ENCODE data around the gene LRRC45. TPM values are rescaled to one million over a fixed set of nuclear protein-coding genes. Genes with fewer than 3 reads are reported as not detected.

The LRRC45 gene
- total and polyA plus RNA-seq, 4 donors = 3.1 to 20.1 (median 7.1) TPM

GRCh38 chr17:82065193-82065637 is 42.1 kb downstream of the LRRC45 start:
- ATAC-seq (ENCODE audit: low FRiP score) = peak; percentile 19
- Histone ChIP-seq H3K9me3 (ENCODE audit: control insufficient read depth, low read length) (no peaks in the 10 kb centered on the region), H3K4me3 (ENCODE audit: low read length in 2 of 2) (peak overlapping the region; percentile 60 to 80), H3K36me3 (ENCODE audit: control insufficient read depth in 1 of 2, insufficient read depth in 2 of 2, low read length in 1 of 2) (peaks cover 0 to 4% of the 10 kb centered on the region in 2 donors), H3K4me1 (ENCODE audit: control insufficient read depth in 1 of 2, insufficient read depth in 2 of 2, low read length in 2 of 2) (no peaks in the 10 kb centered on the region), H3K27me3 (ENCODE audit: control insufficient read depth in 1 of 2, insufficient read depth in 2 of 2, low read length in 1 of 2) (no peaks in the 10 kb centered on the region), H3K27ac (ENCODE audit: low read depth in 1 of 2, low read length in 2 of 2) (peak overlapping the region in 1 of 2 donors; percentile 23)
- no peak for DNase-seq
- WGBS, 2 donors = 0 to 1% methylated on average over 31 to 47 of the region's 47 CpGs
- intact Hi-C loops (cut with DNase I) = no loop called here

- intact Hi-C loops (cut with DNase I) = no loop called here
- no peaks in the 10 kb centered on the region for H3K27me3 ChIP-seq (ENCODE audit: control insufficient read depth in 1 of 2, insufficient read depth in 2 of 2, low read length in 1 of 2)
- ATAC-seq (ENCODE audit: low FRiP score) (peak; percentile 92), DNase-seq (peak; percentile 74 to 91)
- H3K9me3 ChIP-seq (ENCODE audit: control insufficient read depth, low read length) = no peaks in the 10 kb centered on the region
- peaks cover 0 to 1% of the 10 kb centered on the region in 2 donors for H3K36me3 ChIP-seq (ENCODE audit: control insufficient read depth in 1 of 2, insufficient read depth in 2 of 2, low read length in 1 of 2)
- H3K4me3 ChIP-seq (ENCODE audit: low read length in 2 of 2) = peak within 1 kb of the TSS; percentile 60 to 80
- WGBS, 2 donors = 10 to 11% methylated on average over 65 to 88 of the region's 88 CpGs
- peak within 1 kb of the TSS; percentile 69 to 78 for H3K27ac ChIP-seq (ENCODE audit: low read depth in 1 of 2, low read length in 2 of 2)
- no peaks in the 10 kb centered on the region for H3K4me1 ChIP-seq (ENCODE audit: control insufficient read depth in 1 of 2, insufficient read depth in 2 of 2, low read length in 2 of 2)
Observed at GRCh38 chr17:82065638-82066303, 42.7 kb downstream of the LRRC45 start, which contains the start of gene DUS1L. DUS1L (minus strand) TSS chr17:82065804; CDS start chr17:82065059, 745 bp downstream.

DNA sequence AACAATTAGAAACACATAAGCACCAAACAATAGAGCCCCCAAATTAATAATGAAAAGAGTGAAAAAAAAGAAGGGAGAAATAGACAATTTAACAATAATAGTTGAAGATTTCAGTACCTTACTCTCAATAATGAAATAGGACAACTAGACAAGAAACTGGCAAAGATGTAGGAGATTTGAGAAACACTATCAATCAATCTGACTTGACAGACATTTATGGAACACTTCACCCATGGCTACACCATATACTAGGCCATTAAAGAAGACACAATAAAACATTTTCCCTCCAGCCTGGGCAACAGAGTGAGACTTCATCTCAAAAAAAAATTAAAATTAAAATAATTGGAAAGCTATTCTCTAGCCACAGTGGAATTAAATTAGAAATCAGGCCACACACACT is 47.5 kb downstream of the LRRC45 start:
- intact Hi-C loops (cut with DNase I) = no loop called here
- H3K27ac ChIP-seq (ENCODE audit: low read depth in 1 of 2, low read length in 2 of 2) = no peak overlapping the region

GRCh38 chr17:82072827-82073226 is 49.7 kb downstream of the LRRC45 start:
- no peak for DNase-seq
- intact Hi-C loops (cut with DNase I) = no loop called here
- H3K27me3 ChIP-seq (ENCODE audit: control insufficient read depth in 1 of 2, insufficient read depth in 2 of 2, low read length in 1 of 2) = no peaks in the 10 kb centered on the region
- H3K4me1 ChIP-seq (ENCODE audit: control insufficient read depth in 1 of 2, insufficient read depth in 2 of 2, low read length in 2 of 2) = no peaks in the 10 kb centered on the region
- no peaks in the 10 kb centered on the region for H3K36me3 ChIP-seq (ENCODE audit: control insufficient read depth in 1 of 2, insufficient read depth in 2 of 2, low read length in 1 of 2)
- ATAC-seq (ENCODE audit: low FRiP score) = no peak
- H3K9me3 ChIP-seq (ENCODE audit: control insufficient read depth, low read length) = no peaks in the 10 kb centered on the region
- H3K27ac ChIP-seq (ENCODE audit: low read depth in 1 of 2, low read length in 2 of 2) = no peak overlapping the region
- WGBS, 2 donors = 81% methylated on average over 6 of the region's 6 CpGs
- no peak overlapping the region for H3K4me3 ChIP-seq (ENCODE audit: low read length in 2 of 2)

More for the DNA sequence above, 47.5 kb downstream of the LRRC45 start:
- H3K9me3 ChIP-seq (ENCODE audit: control insufficient read depth, low read length) = no peaks in the 10 kb centered on the region
- H3K4me1 ChIP-seq (ENCODE audit: control insufficient read depth in 1 of 2, insufficient read depth in 2 of 2, low read length in 2 of 2) = no peaks in the 10 kb centered on the region
- no peaks in the 10 kb centered on the region for H3K36me3 ChIP-seq (ENCODE audit: control insufficient read depth in 1 of 2, insufficient read depth in 2 of 2, low read length in 1 of 2)
- H3K4me3 ChIP-seq (ENCODE audit: low read length in 2 of 2) = no peak overlapping the region
- ATAC-seq (ENCODE audit: low FRiP score) (no peak), DNase-seq (no peak)
- H3K27me3 ChIP-seq (ENCODE audit: control insufficient read depth in 1 of 2, insufficient read depth in 2 of 2, low read length in 1 of 2) = no peaks in the 10 kb centered on the region

DNA sequence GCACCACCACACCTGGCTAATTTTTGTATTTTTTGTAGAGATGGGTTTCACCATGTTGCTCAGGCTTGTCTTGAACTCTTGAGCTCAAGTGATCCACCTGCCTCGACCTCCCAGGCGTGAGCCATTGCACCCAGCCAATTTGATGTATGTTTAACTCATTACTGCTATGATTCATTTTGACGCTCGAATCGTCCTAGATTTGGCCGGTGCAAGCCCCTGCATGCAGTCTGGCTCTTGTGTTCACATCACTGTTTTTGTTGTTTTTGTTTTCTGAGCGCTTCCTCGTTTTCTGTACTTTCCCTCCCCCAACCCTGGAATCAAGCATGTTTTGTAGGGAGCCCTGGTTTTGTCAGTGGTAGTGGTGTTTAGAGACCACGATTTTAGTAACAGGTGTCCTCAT is 50.3 kb downstream of the LRRC45 start:
- Histone ChIP-seq H3K4me1 (ENCODE audit: control insufficient read depth in 1 of 2, insufficient read depth in 2 of 2, low read length in 2 of 2) (no peaks in the 10 kb centered on the region), H3K36me3 (ENCODE audit: control insufficient read depth in 1 of 2, insufficient read depth in 2 of 2, low read length in 1 of 2) (no peaks in the 10 kb centered on the region), H3K9me3 (ENCODE audit: control insufficient read depth, low read length) (no peaks in the 10 kb centered on the region), H3K27me3 (ENCODE audit: control insufficient read depth in 1 of 2, insufficient read depth in 2 of 2, low read length in 1 of 2) (no peaks in the 10 kb centered on the region), H3K4me3 (ENCODE audit: low read length in 2 of 2) (no peak overlapping the region), H3K27ac (ENCODE audit: low read depth in 1 of 2, low read length in 2 of 2) (no peak overlapping the region)
- DNase-seq (no peak), ATAC-seq (ENCODE audit: low FRiP score) (no peak)
- intact Hi-C loops (cut with DNase I) = no loop called here
- 77 to 79% methylated on average over 9 of the region's 9 CpGs for WGBS, 2 donors

- no peaks in the 10 kb centered on the region for H3K27me3 ChIP-seq (ENCODE audit: control insufficient read depth in 1 of 2, insufficient read depth in 2 of 2, low read length in 1 of 2)
- DNase-seq (no peak), ATAC-seq (ENCODE audit: low FRiP score) (no peak)
- H3K36me3 ChIP-seq (ENCODE audit: control insufficient read depth in 1 of 2, insufficient read depth in 2 of 2, low read length in 1 of 2) = peaks cover 0 to 10% of the 10 kb centered on the region in 2 donors
- intact Hi-C loops (cut with DNase I) = no loop called here
- WGBS, 2 donors = 79 to 82% methylated on average over 25 of the region's 25 CpGs
- no peak overlapping the region for H3K4me3 ChIP-seq (ENCODE audit: low read length in 2 of 2)
- H3K9me3 ChIP-seq (ENCODE audit: control insufficient read depth, low read length) = no peaks in the 10 kb centered on the region
- no peak overlapping the region for H3K27ac ChIP-seq (ENCODE audit: low read depth in 1 of 2, low read length in 2 of 2)
- H3K4me1 ChIP-seq (ENCODE audit: control insufficient read depth in 1 of 2, insufficient read depth in 2 of 2, low read length in 2 of 2) = no peaks in the 10 kb centered on the region
Observed at GRCh38 chr17:82076018-82076784, 53.1 kb downstream of the LRRC45 start.

GRCh38 chr17:82076785-82077591 is 53.9 kb downstream of the LRRC45 start:
- no peaks in the 10 kb centered on the region for H3K9me3 ChIP-seq (ENCODE audit: control insufficient read depth, low read length)
- H3K4me3 ChIP-seq (ENCODE audit: low read length in 2 of 2) = no peak overlapping the region
- H3K4me1 ChIP-seq (ENCODE audit: control insufficient read depth in 1 of 2, insufficient read depth in 2 of 2, low read length in 2 of 2) = no peaks in the 10 kb centered on the region
- 74 to 76% methylated on average over 21 of the region's 21 CpGs for WGBS, 2 donors
- no peak overlapping the region for H3K27ac ChIP-seq (ENCODE audit: low read depth in 1 of 2, low read length in 2 of 2)
- H3K36me3 ChIP-seq (ENCODE audit: control insufficient read depth in 1 of 2, insufficient read depth in 2 of 2, low read length in 1 of 2) = peaks cover 0 to 12% of the 10 kb centered on the region in 2 donors
- DNase-seq (no peak), ATAC-seq (ENCODE audit: low FRiP score) (no peak)
- intact Hi-C loops (cut with DNase I) = no loop called here
- no peaks in the 10 kb centered on the region for H3K27me3 ChIP-seq (ENCODE audit: control insufficient read depth in 1 of 2, insufficient read depth in 2 of 2, low read length in 1 of 2)

DNA sequence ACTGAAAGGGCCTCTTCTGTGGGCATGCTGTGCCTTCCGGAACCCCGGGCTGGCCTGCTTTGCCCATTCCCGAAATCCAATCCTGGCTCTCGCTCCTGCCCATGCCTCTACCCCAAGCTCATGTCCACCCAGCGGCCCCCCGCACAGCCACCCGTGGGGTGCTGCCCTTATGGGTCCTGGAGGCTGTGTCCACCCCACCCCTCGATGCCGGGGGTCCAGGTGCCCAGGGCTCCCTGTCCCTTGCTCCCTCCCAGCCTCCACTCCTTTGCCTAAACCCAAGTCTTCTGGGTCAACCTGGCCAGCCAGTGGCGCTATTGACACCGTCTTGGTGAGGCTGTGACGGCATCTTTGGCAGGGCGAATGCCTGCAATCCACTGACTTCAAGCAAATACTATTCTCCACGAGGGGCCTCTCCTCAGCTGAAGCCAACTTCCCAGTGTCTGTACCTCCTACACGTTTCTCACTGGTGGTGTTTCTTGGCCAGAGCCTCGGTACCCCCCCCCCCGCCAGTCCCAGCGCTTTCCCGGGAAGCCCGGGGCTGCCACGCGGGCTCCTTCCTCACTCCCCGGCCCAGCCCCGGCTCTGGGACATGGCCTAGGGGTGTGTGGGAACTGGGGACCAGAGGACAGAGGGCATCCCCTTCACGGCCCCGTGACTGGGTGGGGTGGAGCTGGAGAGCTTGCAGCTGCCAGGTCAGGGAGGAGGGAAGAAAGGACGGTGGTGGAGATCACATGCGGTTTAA is 54.7 kb downstream of the LRRC45 start:
- intact Hi-C loops (cut with DNase I) = no loop called here
- no peak overlapping the region for H3K27ac ChIP-seq (ENCODE audit: low read depth in 1 of 2, low read length in 2 of 2)
- DNase-seq (no peak), ATAC-seq (ENCODE audit: low FRiP score) (peak; percentile 33)
- no peaks in the 10 kb centered on the region for H3K9me3 ChIP-seq (ENCODE audit: control insufficient read depth, low read length)
- no peaks in the 10 kb centered on the region for H3K27me3 ChIP-seq (ENCODE audit: control insufficient read depth in 1 of 2, insufficient read depth in 2 of 2, low read length in 1 of 2)
- H3K4me1 ChIP-seq (ENCODE audit: control insufficient read depth in 1 of 2, insufficient read depth in 2 of 2, low read length in 2 of 2) = no peaks in the 10 kb centered on the region
- H3K36me3 ChIP-seq (ENCODE audit: control insufficient read depth in 1 of 2, insufficient read depth in 2 of 2, low read length in 1 of 2) = peaks cover 0 to 12% of the 10 kb centered on the region in 2 donors
- WGBS, 2 donors = 56 to 58% methylated on average over 28 of the region's 28 CpGs
- H3K4me3 ChIP-seq (ENCODE audit: low read length in 2 of 2) = no peak overlapping the region
